Type B pancreatic cell (in vitro differentiated cells): ENCODE results near the gene NEK9. TPM values are rescaled to one million over a fixed set of nuclear protein-coding genes. Genes with fewer than 3 reads are reported as not detected.

ENCODE experiments used
- DNase-seq: peaks from one replicate; pipeline ENCODE4 v3.0.0; 2021; ENCODE audit warnings: mixed read lengths; ENCODE audit not compliant: unreplicated experiment; ENCODE audit errors: extremely low spot score
- H3K27ac Mint-ChIP-seq: 2 replicates; pipeline ENCODE4 v1.8.0; 2021; ENCODE audit warnings: mild to moderate bottlenecking, mixed read lengths
- H3K27me3 Mint-ChIP-seq: 2 replicates; pipeline ENCODE4 v1.8.0; 2021; ENCODE audit warnings: mixed read lengths
- H3K36me3 Mint-ChIP-seq: 2 replicates; pipeline ENCODE4 v1.8.0; 2021; ENCODE audit warnings: mixed read lengths
- H3K4me1 Mint-ChIP-seq: one replicate; pipeline ENCODE4 v1.8.0; 2021; ENCODE audit warnings: mixed read lengths; ENCODE audit not compliant: unreplicated experiment
- H3K4me3 Mint-ChIP-seq: 2 replicates; pipeline ENCODE4 v1.8.0; 2021; ENCODE audit warnings: mild to moderate bottlenecking, mixed read lengths
- H3K9me3 Mint-ChIP-seq: 2 replicates; pipeline ENCODE4 v1.8.0; 2021; ENCODE audit warnings: mixed read lengths
- total RNA-seq: library from RNA; stranded (reverse); gene quantifications from 2 replicates; pipeline ENCODE4 v1.2.1, GENCODE V29; 2021; ENCODE audit warnings: low replicate concordance
- TF ChIP-seq, protein P1 (sequence below): fragments of 200-600 bp; sonication (generic); conservative IDR thresholded peaks from 2 replicates; pipeline ENCODE4 v1.5.0; 2021; ENCODE audit warnings: antibody characterized with exemption, mild to moderate bottlenecking

Gene NEK9
- total RNA-seq, 1 donor from 2014 or later: 117 TPM

DNA sequence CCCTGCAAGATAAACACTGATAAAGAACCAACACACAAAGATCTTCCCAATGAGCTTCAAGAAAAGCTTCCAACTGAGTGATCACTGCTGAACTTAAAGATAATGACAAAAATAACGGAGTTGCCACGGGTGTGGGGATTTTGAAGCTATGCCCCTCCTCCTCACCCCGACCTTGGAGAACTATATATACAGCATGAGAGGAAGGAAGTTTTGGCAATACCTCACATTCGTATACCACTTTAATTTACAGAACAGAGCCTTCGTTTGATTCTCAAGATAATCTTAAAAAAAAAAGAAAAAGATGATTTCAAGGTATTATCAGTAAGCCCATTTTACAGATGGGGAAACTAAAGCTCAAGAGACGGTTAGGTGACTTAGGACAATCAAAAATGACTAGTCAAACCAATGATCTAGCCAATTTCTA, 715 bp downstream of the NEK9 start:
- H3K4me1 Mint-ChIP-seq: peaks cover 28% of the 10 kb centered on the region
- H3K36me3 Mint-ChIP-seq: peaks cover 6% of the 10 kb centered on the region
- peak overlapping the region; percentile 86 for H3K4me3 Mint-ChIP-seq
- H3K27me3 Mint-ChIP-seq: no peaks in the 10 kb centered on the region
- peak overlapping the region; percentile 85 for H3K27ac Mint-ChIP-seq
- no peak for DNase-seq
- TF ChIP-seq, protein P1, sequence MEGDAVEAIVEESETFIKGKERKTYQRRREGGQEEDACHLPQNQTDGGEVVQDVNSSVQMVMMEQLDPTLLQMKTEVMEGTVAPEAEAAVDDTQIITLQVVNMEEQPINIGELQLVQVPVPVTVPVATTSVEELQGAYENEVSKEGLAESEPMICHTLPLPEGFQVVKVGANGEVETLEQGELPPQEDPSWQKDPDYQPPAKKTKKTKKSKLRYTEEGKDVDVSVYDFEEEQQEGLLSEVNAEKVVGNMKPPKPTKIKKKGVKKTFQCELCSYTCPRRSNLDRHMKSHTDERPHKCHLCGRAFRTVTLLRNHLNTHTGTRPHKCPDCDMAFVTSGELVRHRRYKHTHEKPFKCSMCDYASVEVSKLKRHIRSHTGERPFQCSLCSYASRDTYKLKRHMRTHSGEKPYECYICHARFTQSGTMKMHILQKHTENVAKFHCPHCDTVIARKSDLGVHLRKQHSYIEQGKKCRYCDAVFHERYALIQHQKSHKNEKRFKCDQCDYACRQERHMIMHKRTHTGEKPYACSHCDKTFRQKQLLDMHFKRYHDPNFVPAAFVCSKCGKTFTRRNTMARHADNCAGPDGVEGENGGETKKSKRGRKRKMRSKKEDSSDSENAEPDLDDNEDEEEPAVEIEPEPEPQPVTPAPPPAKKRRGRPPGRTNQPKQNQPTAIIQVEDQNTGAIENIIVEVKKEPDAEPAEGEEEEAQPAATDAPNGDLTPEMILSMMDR: no peak
- H3K9me3 Mint-ChIP-seq: no peaks in the 10 kb centered on the region

DNA sequence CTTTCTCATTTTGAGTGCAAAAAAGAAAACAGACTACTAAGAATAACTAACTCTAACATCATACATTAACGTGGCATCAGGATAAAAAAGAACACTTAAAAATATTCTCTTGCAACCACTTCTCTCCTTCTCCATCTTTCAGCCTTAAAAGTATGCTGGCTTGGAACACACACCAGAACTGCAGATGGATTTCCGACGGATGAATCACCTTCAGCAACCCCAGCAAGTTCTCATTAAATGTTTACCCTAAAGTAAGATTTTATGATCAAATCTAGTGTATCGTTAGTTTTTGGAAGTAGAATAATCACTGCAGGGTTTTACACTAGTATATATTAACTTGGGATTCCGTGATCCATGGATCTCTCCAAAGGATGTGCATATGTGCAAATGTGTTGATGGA, 1.2 kb downstream of the NEK9 start:
- no peak for DNase-seq
- H3K36me3 Mint-ChIP-seq: peaks cover 6% of the 10 kb centered on the region
- H3K4me1 Mint-ChIP-seq: peaks cover 28% of the 10 kb centered on the region
- no peaks in the 10 kb centered on the region for H3K27me3 Mint-ChIP-seq
- no peaks in the 10 kb centered on the region for H3K9me3 Mint-ChIP-seq
- TF ChIP-seq, protein P1: no peak
- peak overlapping the region; percentile 85 for H3K27ac Mint-ChIP-seq
- H3K4me3 Mint-ChIP-seq: peak overlapping the region; percentile 86

DNA sequence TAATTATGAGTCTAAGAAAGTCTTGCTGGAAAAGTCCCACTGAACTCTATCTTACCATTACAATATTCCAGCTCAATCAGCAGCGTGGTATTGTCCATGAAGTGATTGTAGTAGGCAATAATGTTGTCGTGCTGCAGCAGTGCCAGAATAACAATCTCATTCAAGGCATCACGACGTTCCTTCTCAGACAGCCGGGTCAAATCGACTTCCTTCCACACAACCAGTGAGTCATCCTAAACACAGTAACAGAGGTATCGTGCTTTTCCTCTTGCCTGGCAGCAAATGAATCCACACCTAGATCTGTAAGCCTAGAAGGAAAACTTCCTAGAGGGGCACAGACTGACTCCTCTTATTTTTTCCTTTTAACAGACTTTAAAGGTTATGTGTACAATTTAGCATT, 2.9 kb downstream of the NEK9 start:
- Mint-ChIP-seq H3K4me1 (peaks cover 28% of the 10 kb centered on the region), H3K9me3 (no peaks in the 10 kb centered on the region), H3K27me3 (no peaks in the 10 kb centered on the region), H3K27ac (no peak overlapping the region), H3K4me3 (peak overlapping the region; percentile 19), H3K36me3 (peaks cover 6% of the 10 kb centered on the region)
- DNase-seq: no peak
- TF ChIP-seq, protein P1: no peak

DNA sequence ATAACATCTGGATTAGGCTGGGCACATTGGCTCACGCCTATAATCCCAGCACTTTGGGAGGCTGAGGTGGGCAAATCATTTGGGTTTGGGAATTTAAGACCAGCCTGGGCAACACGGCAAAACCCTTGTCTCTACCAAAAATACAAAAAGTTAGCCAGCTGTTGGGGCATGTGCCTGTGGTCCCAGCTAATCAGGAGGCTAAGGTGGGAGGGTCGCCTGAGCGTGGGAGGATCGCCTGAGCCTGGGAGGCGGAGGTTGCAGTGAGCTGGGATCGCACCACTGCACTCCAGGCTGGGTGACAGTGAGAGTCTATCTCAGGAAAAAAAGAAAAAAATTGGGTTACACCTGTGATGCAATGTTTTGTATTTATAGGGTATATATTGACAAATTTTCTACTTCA, 5.3 kb downstream of the NEK9 start:
- peaks cover 12% of the 10 kb centered on the region for H3K36me3 Mint-ChIP-seq
- no peak for DNase-seq
- no peak overlapping the region for H3K4me3 Mint-ChIP-seq
- H3K27ac Mint-ChIP-seq: no peak overlapping the region
- no peaks in the 10 kb centered on the region for H3K9me3 Mint-ChIP-seq
- no peaks in the 10 kb centered on the region for H3K27me3 Mint-ChIP-seq
- TF ChIP-seq, protein P1: no peak
- peaks cover 20% of the 10 kb centered on the region for H3K4me1 Mint-ChIP-seq

DNA sequence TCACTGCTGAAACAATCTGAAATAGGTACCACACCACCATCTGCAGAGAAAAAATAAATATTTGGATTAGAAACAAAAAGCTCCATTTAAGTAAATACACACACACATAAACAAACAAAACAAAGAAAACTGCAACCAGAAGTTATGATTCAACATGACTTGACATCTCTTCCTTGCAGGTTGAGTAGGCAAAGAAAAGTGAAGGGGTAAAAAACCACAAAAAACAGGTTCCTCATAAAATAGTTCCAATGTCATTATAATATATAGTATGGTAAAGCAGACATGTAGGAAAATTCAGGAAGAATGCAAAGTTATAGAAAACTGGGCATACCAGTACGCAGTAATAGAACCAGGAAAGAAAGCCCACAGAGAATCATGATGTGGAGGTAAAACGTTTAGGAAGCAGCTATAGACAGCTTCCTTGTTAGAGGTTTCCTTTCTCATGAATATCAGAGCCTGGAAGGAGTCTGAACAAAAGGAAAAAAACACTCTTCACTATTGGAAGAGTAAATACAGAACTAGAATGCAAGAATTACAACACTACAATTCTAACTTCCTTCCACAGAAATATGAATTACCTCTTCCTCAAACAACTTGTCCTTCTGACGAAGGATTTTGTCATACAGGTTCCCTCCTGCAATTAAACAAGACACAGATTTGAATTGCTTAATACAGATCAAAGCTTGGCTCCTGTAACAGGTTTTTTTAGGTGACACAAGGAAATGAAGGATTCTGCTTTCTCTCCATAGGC, 6.1 kb downstream of the NEK9 start:
- Mint-ChIP-seq H3K9me3 (no peaks in the 10 kb centered on the region), H3K27me3 (no peaks in the 10 kb centered on the region), H3K4me1 (peaks cover 13% of the 10 kb centered on the region), H3K27ac (no peak overlapping the region), H3K4me3 (no peak overlapping the region), H3K36me3 (peaks cover 8% of the 10 kb centered on the region)
- DNase-seq: no peak
- TF ChIP-seq, protein P1: no peak
